Spleen (tissue), 7 donors: ENCODE data around the gene C12orf57.

Experiments
- POLR2A ChIP-seq, 3 donors: fragments of 450-650 bp; IDR thresholded peaks; one replicate each; pipeline ENCODE4 v1.5.1; 2017; ENCODE audit warnings: antibody characterized with exemption in 3 of 3, mild to moderate bottlenecking in 1 of 3
- TF ChIP-seq, protein P1 (sequence below), 11 experiments: fragments of 200-600 bp in 7 of 11; fragments of 450-650 bp in 4 of 11; sonication (generic) in 4 of 11; IDR thresholded peaks in 8 of 11; conservative IDR thresholded peaks in 3 of 11; 1 replicate in 7 of 11; 2 replicates in 4 of 11; pipeline versions ENCODE4 v1.4.0 to v1.8.0; 2016 to 2021; ENCODE audit warnings: antibody characterized with exemption in 11 of 11, inconsistent platforms in 4 of 11, mild to moderate bottlenecking in 1 of 11
- donor health status: DM: no; HTN: no; CAD: no; lungs with moderate emphysema.
- donor health status: DM: no; HTN: no; CAD: no.
- donor health status: DM: no; HTN: no; CAD: no.

GRCh38 chr12:6944381-6945186 lies 762 bp downstream of the C12orf57 start:
- TF ChIP-seq, protein P1, sequence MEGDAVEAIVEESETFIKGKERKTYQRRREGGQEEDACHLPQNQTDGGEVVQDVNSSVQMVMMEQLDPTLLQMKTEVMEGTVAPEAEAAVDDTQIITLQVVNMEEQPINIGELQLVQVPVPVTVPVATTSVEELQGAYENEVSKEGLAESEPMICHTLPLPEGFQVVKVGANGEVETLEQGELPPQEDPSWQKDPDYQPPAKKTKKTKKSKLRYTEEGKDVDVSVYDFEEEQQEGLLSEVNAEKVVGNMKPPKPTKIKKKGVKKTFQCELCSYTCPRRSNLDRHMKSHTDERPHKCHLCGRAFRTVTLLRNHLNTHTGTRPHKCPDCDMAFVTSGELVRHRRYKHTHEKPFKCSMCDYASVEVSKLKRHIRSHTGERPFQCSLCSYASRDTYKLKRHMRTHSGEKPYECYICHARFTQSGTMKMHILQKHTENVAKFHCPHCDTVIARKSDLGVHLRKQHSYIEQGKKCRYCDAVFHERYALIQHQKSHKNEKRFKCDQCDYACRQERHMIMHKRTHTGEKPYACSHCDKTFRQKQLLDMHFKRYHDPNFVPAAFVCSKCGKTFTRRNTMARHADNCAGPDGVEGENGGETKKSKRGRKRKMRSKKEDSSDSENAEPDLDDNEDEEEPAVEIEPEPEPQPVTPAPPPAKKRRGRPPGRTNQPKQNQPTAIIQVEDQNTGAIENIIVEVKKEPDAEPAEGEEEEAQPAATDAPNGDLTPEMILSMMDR (IDR thresholded peaks at IDR 0.05 in 8 of 11, conservative IDR thresholded peaks at IDR 0.05 in 3 of 11) = peak; percentile 89 to 98 (median 95)
- peak in 1 of 3 donors; percentile 4 for TF ChIP-seq POLR2A (IDR thresholded peaks at IDR 0.05)
